Trophoblast cell (in vitro differentiated cells and primary cell): ENCODE data around the gene ASB2.

ENCODE experiments used
- DNase-seq, 2 donors: peaks; one replicate each; pipeline ENCODE4 v3.0.0-alpha.2; 2016
- H2AFZ ChIP-seq: 2 replicates; pipeline ENCODE4 v1.6.1; 2013; ENCODE audit warnings: low read length, moderate library complexity, mild to moderate bottlenecking; ENCODE audit not compliant: insufficient read depth, poor library complexity
- H2AK5ac ChIP-seq: 2 replicates; pipeline ENCODE4 v1.6.1; 2013; ENCODE audit warnings: mild to moderate bottlenecking, low read length
- H2BK120ac ChIP-seq: 2 replicates; pipeline ENCODE4 v1.6.1; 2013; ENCODE audit warnings: low read length, mild to moderate bottlenecking, moderate library complexity; ENCODE audit not compliant: insufficient read depth, poor library complexity
- H2BK12ac ChIP-seq: 2 replicates; pipeline ENCODE4 v1.6.1; 2013; ENCODE audit warnings: mild to moderate bottlenecking, low read length, moderate library complexity
- H2BK5ac ChIP-seq: 2 replicates; pipeline ENCODE4 v1.6.1; 2013; ENCODE audit warnings: low read length, low read depth, moderate library complexity, mild to moderate bottlenecking; ENCODE audit not compliant: poor library complexity
- H3K14ac ChIP-seq: 2 replicates; pipeline ENCODE4 v1.6.1; 2013; ENCODE audit warnings: mild to moderate bottlenecking, low read length
- H3K18ac ChIP-seq: 2 replicates; pipeline ENCODE4 v1.6.1; 2013; ENCODE audit warnings: mild to moderate bottlenecking, low read length
- H3K23ac ChIP-seq: 2 replicates; pipeline ENCODE4 v1.6.1; 2013; ENCODE audit warnings: low read length
- H3K27ac ChIP-seq: 2 replicates; pipeline ENCODE4 v1.5.1; 2013; ENCODE audit warnings: low read depth, mild to moderate bottlenecking, inconsistent platforms, low read length, moderate library complexity
- H3K27me3 ChIP-seq: 2 replicates; pipeline ENCODE4 v1.6.1; 2013; ENCODE audit warnings: inconsistent platforms, mild to moderate bottlenecking, low read length, moderate library complexity; ENCODE audit not compliant: insufficient read depth
- H3K36me3 ChIP-seq, 2 experiments: 1 replicate in 1 of 2; 2 replicates in 1 of 2; pipeline ENCODE4 v1.6.1; 2013; ENCODE audit warnings: low read length in 2 of 2, mild to moderate bottlenecking in 2 of 2, moderate library complexity in 1 of 2; ENCODE audit not compliant: insufficient read depth in 2 of 2, control insufficient read depth in 1 of 2
- H3K4ac ChIP-seq: 2 replicates; pipeline ENCODE4 v1.6.1; 2013; ENCODE audit warnings: low read depth, mild to moderate bottlenecking, low read length, moderate library complexity
- H3K4me1 ChIP-seq, 2 experiments: 1 replicate in 1 of 2; 2 replicates in 1 of 2; pipeline ENCODE4 v1.6.1; 2013; ENCODE audit warnings: low read length in 2 of 2, mild to moderate bottlenecking in 2 of 2, moderate library complexity in 1 of 2; ENCODE audit not compliant: insufficient read depth in 2 of 2, control insufficient read depth in 1 of 2
- H3K4me2 ChIP-seq: 2 replicates; pipeline ENCODE4 v1.6.1; 2013; ENCODE audit warnings: inconsistent platforms, mild to moderate bottlenecking, low read length, moderate library complexity
- H3K4me3 ChIP-seq: 2 replicates; pipeline ENCODE4 v1.5.1; 2013; ENCODE audit warnings: mild to moderate bottlenecking, low read depth, low read length, inconsistent platforms
- H3K79me1 ChIP-seq: one replicate; pipeline ENCODE4 v1.6.1; 2013; ENCODE audit warnings: low read length
- H3K79me2 ChIP-seq: 2 replicates; pipeline ENCODE4 v1.6.1; 2013; ENCODE audit warnings: low read length, mild to moderate bottlenecking; ENCODE audit not compliant: control insufficient read depth, insufficient read depth, poor library complexity
- H3K9ac ChIP-seq: 2 replicates; pipeline ENCODE4 v1.6.1; 2013; ENCODE audit warnings: mild to moderate bottlenecking, low read length
- H3K9me3 ChIP-seq: 2 replicates; pipeline ENCODE4 v1.6.1; 2013; ENCODE audit warnings: low read depth, mild to moderate bottlenecking, control low read depth, inconsistent platforms, low read length; ENCODE audit not compliant: insufficient read depth
- H4K12ac ChIP-seq: 2 replicates; pipeline ENCODE4 v1.6.1; 2013; ENCODE audit warnings: low read depth, mild to moderate bottlenecking, low read length, moderate library complexity
- H4K8ac ChIP-seq: 2 replicates; pipeline ENCODE4 v1.6.1; 2013; ENCODE audit warnings: low read depth, mild to moderate bottlenecking, low read length, moderate library complexity
- H4K91ac ChIP-seq: one replicate; pipeline ENCODE4 v1.6.1; 2013; ENCODE audit warnings: low read depth, mild to moderate bottlenecking, low read length, moderate library complexity
- WGBS: extraction: QIAGEN DNeasy Blood & Tissue Kit; methylation state at CpG from one replicate; pipeline ENCODE4 v1.1.7; 2013; ENCODE audit warnings: missing lambda C conversion rate; ENCODE audit not compliant: insufficient read length, insufficient coverage; ENCODE audit errors: extremely low coverage; 5-methylcytosine and 5-hydroxymethylcytosine counted together

Gene ASB2

GRCh38 chr14:93984070-93984469, 7.7 kb upstream of the ASB2 start:
- H3K23ac ChIP-seq, result no peak overlapping the region
- no peak overlapping the region for H4K12ac ChIP-seq
- H4K91ac ChIP-seq, result no peak overlapping the region
- no peak overlapping the region for H3K14ac ChIP-seq
- H3K27me3 ChIP-seq, result no peaks in the 10 kb centered on the region
- no peak overlapping the region for H2AFZ ChIP-seq
- H3K79me2 ChIP-seq, result no peaks in the 10 kb centered on the region
- H2AK5ac ChIP-seq, result no peak overlapping the region
- no CpG with 5 or more reads among the region's 3 CpGs for WGBS
- H3K9me3 ChIP-seq, result no peaks in the 10 kb centered on the region
- no peak overlapping the region for H3K9ac ChIP-seq
- no peak overlapping the region for H2BK12ac ChIP-seq
- H3K4me1 ChIP-seq, result peaks cover 6 to 9% of the 10 kb centered on the region in 2 experiments
- H3K27ac ChIP-seq, result no peak overlapping the region
- no peak overlapping the region for H2BK120ac ChIP-seq
- no peak overlapping the region for H3K18ac ChIP-seq
- no peaks in the 10 kb centered on the region for H3K79me1 ChIP-seq
- H3K4me2 ChIP-seq, result no peak overlapping the region
- H2BK5ac ChIP-seq, result no peak overlapping the region
- H3K4me3 ChIP-seq, result no peak overlapping the region
- no peak overlapping the region for H4K8ac ChIP-seq
- no peak overlapping the region for H3K4ac ChIP-seq
- DNase-seq, result no peak
- no peaks in the 10 kb centered on the region for H3K36me3 ChIP-seq

GRCh38 chr14:93982230-93983007, 6.0 kb upstream of the ASB2 start:
- Histone ChIP-seq H3K79me2 (no peaks in the 10 kb centered on the region), H3K9me3 (no peaks in the 10 kb centered on the region), H3K4me1 (peaks cover 6 to 9% of the 10 kb centered on the region in 2 experiments), H4K8ac (no peak overlapping the region), H3K4me3 (no peak overlapping the region), H3K18ac (no peak overlapping the region), H2BK120ac (no peak overlapping the region), H2BK5ac (no peak overlapping the region), H3K9ac (no peak overlapping the region), H4K91ac (no peak overlapping the region), H3K4me2 (no peak overlapping the region), H3K36me3 (no peaks in the 10 kb centered on the region), H3K14ac (no peak overlapping the region), H3K4ac (no peak overlapping the region), H2AFZ (no peak overlapping the region), H4K12ac (no peak overlapping the region), H3K27me3 (no peaks in the 10 kb centered on the region), H3K27ac (no peak overlapping the region), H2BK12ac (no peak overlapping the region), H3K79me1 (no peaks in the 10 kb centered on the region), H2AK5ac (no peak overlapping the region), H3K23ac (no peak overlapping the region)
- DNase-seq, result no peak
- no CpG with 5 or more reads among the region's 10 CpGs for WGBS

GRCh38 chr14:93981316-93982229, 5.2 kb upstream of the ASB2 start:
- no CpG with 5 or more reads among the region's 9 CpGs for WGBS
- H3K4ac ChIP-seq, result no peak overlapping the region
- no peak for DNase-seq

GRCh38 chr14:93980456-93981201, 4.3 kb upstream of the ASB2 start:
- Histone ChIP-seq H2BK5ac (no peak overlapping the region), H3K9me3 (no peaks in the 10 kb centered on the region), H3K27me3 (no peaks in the 10 kb centered on the region), H3K23ac (no peak overlapping the region), H3K4me2 (no peak overlapping the region), H3K9ac (no peak overlapping the region), H3K14ac (no peak overlapping the region), H2BK12ac (no peak overlapping the region), H4K91ac (no peak overlapping the region), H2AK5ac (no peak overlapping the region), H3K79me1 (no peaks in the 10 kb centered on the region), H3K36me3 (no peaks in the 10 kb centered on the region), H3K4me1 (peaks cover 5 to 6% of the 10 kb centered on the region in 2 experiments), H4K8ac (no peak overlapping the region), H3K18ac (no peak overlapping the region), H2BK120ac (no peak overlapping the region), H2AFZ (no peak overlapping the region), H3K79me2 (no peaks in the 10 kb centered on the region), H3K4ac (no peak overlapping the region), H3K27ac (no peak overlapping the region), H4K12ac (no peak overlapping the region), H3K4me3 (no peak overlapping the region)
- WGBS, result no CpG with 5 or more reads among the region's 11 CpGs
- no peak for DNase-seq

More at GRCh38 chr14:93981316-93982229, 5.2 kb upstream of the ASB2 start:
- Histone ChIP-seq H3K79me2 (no peaks in the 10 kb centered on the region), H3K4me1 (peaks cover 5 to 6% of the 10 kb centered on the region in 2 experiments), H4K12ac (no peak overlapping the region), H3K18ac (no peak overlapping the region), H3K9me3 (no peaks in the 10 kb centered on the region), H2AK5ac (no peak overlapping the region), H2BK12ac (no peak overlapping the region), H3K36me3 (no peaks in the 10 kb centered on the region), H3K23ac (no peak overlapping the region), H3K4me2 (no peak overlapping the region), H3K27ac (no peak overlapping the region), H4K8ac (no peak overlapping the region), H3K14ac (no peak overlapping the region), H2AFZ (no peak overlapping the region), H2BK120ac (no peak overlapping the region), H4K91ac (no peak overlapping the region), H2BK5ac (no peak overlapping the region), H3K27me3 (no peaks in the 10 kb centered on the region), H3K9ac (no peak overlapping the region), H3K79me1 (no peaks in the 10 kb centered on the region), H3K4me3 (no peak overlapping the region)
